OCI-LY1 (cell line): ENCODE results near the gene KPNA1.

ENCODE experiments used
- H2AFZ ChIP-seq: fragments of 200-600 bp; sonication (generic), shearing (Covaris generic); 2 replicates; pipeline ENCODE4 v1.6.0; 2014; ENCODE audit warnings: antibody characterized with exemption, mild to moderate bottlenecking, low read length
- H3F3A ChIP-seq: fragments of 200-600 bp; sonication (generic), shearing (Covaris generic); 2 replicates; pipeline ENCODE4 v1.6.0; 2014; ENCODE audit warnings: mild to moderate bottlenecking, antibody characterized with exemption, low read length, moderate library complexity; ENCODE audit not compliant: insufficient read depth
- H3K27ac ChIP-seq: fragments of 200-600 bp; sonication (generic); 2 replicates; pipeline ENCODE4 v1.5.1; 2014; ENCODE audit warnings: low read length, mixed run types, mild to moderate bottlenecking, low read depth; ENCODE audit not compliant: poor library complexity, severe bottlenecking
- H3K27me3 ChIP-seq: fragments of 200-600 bp; sonication (generic); 2 replicates; pipeline ENCODE4 v1.6.0; 2014; ENCODE audit warnings: antibody characterized with exemption, mild to moderate bottlenecking, low read length, moderate library complexity; ENCODE audit not compliant: insufficient read depth
- H3K36me3 ChIP-seq: fragments of 200-600 bp; sonication (generic); 2 replicates; pipeline ENCODE4 v1.6.1; 2014; ENCODE audit warnings: mild to moderate bottlenecking, antibody characterized with exemption, low read length, moderate library complexity, mixed read lengths; ENCODE audit not compliant: insufficient read depth
- H3K4me1 ChIP-seq: fragments of 200-600 bp; sonication (generic); 2 replicates; pipeline ENCODE4 v1.5.1; 2014; ENCODE audit warnings: mild to moderate bottlenecking, low read length, moderate library complexity; ENCODE audit not compliant: insufficient read depth, severe bottlenecking
- H3K4me2 ChIP-seq: fragments of 200-600 bp; sonication (generic), shearing (Covaris generic); 2 replicates; pipeline ENCODE4 v1.6.1; 2014; ENCODE audit warnings: low read length
- H3K4me3 ChIP-seq: fragments of 200-600 bp; sonication (generic); 2 replicates; pipeline ENCODE4 v1.5.1; 2014; ENCODE audit warnings: low read length, low read depth, mild to moderate bottlenecking, mixed read lengths; ENCODE audit not compliant: poor library complexity, severe bottlenecking
- H3K79me2 ChIP-seq: fragments of 200-600 bp; shearing (Covaris generic); 2 replicates; pipeline ENCODE4 v1.6.1; 2016; ENCODE audit warnings: mixed run types, low read length, mixed read lengths; ENCODE audit not compliant: insufficient read depth
- H3K9ac ChIP-seq: fragments of 200-600 bp; sonication (generic), shearing (Covaris generic); 2 replicates; pipeline ENCODE4 v1.6.1; 2014; ENCODE audit warnings: mild to moderate bottlenecking, low read length, mixed read lengths
- H3K9me2 ChIP-seq: fragments of 200-600 bp; sonication (generic), shearing (Covaris generic); 2 replicates; pipeline ENCODE4 v1.6.1; 2014; ENCODE audit warnings: low read depth, mild to moderate bottlenecking, low read length, mixed read lengths
- H3K9me3 ChIP-seq: fragments of 200-600 bp; shearing (Covaris generic); 2 replicates; pipeline ENCODE4 v1.6.1; 2014; ENCODE audit warnings: low read length, mixed read lengths
- H4K20me1 ChIP-seq: fragments of 200-600 bp; sonication (generic), shearing (Covaris generic); 2 replicates; pipeline ENCODE4 v1.6.0; 2016; ENCODE audit warnings: mild to moderate bottlenecking, low read length; ENCODE audit not compliant: insufficient read depth
- CTCF ChIP-seq: fragments of 200-600 bp; sonication (generic), shearing (Covaris generic); IDR thresholded peaks from 2 replicates; pipeline ENCODE4 v1.5.1; 2017; ENCODE audit warnings: mild to moderate bottlenecking, antibody characterized with exemption, low read length, moderate library complexity, mixed read lengths
- EZH2 ChIP-seq: fragments of 200-600 bp; sonication (generic), shearing (Covaris generic); IDR thresholded peaks from 2 replicates; pipeline ENCODE4 v1.8.0; 2017; ENCODE audit warnings: borderline replicate concordance, mixed run types, mild to moderate bottlenecking, antibody characterized with exemption, low read length, moderate library complexity, mixed read lengths

Gene KPNA1

GRCh38 chr3:122533931-122534334 is 19.2 kb upstream of the KPNA1 start:
- no peaks in the 10 kb centered on the region for H3K36me3 ChIP-seq
- TF ChIP-seq EZH2: no peak
- no peak for TF ChIP-seq CTCF
- no peaks in the 10 kb centered on the region for H3K9me3 ChIP-seq
- no peaks in the 10 kb centered on the region for H3K79me2 ChIP-seq
- no peaks in the 10 kb centered on the region for H3F3A ChIP-seq
- no peaks in the 10 kb centered on the region for H3K9me2 ChIP-seq
- no peak overlapping the region for H3K4me3 ChIP-seq
- H3K4me2 ChIP-seq: no peak overlapping the region
- H3K9ac ChIP-seq: no peak overlapping the region
- no peak overlapping the region for H2AFZ ChIP-seq
- no peaks in the 10 kb centered on the region for H4K20me1 ChIP-seq
- H3K27ac ChIP-seq: no peak overlapping the region
- no peaks in the 10 kb centered on the region for H3K4me1 ChIP-seq
- no peaks in the 10 kb centered on the region for H3K27me3 ChIP-seq

GRCh38 chr3:122533480-122533879 is 18.7 kb upstream of the KPNA1 start:
- H3K9me2 ChIP-seq: no peaks in the 10 kb centered on the region
- H4K20me1 ChIP-seq: no peaks in the 10 kb centered on the region
- H3K27me3 ChIP-seq: no peaks in the 10 kb centered on the region
- no peak overlapping the region for H3K9ac ChIP-seq
- H3K36me3 ChIP-seq: no peaks in the 10 kb centered on the region
- no peaks in the 10 kb centered on the region for H3K79me2 ChIP-seq
- no peak overlapping the region for H3K27ac ChIP-seq
- no peak overlapping the region for H3K4me2 ChIP-seq
- H3K4me1 ChIP-seq: no peaks in the 10 kb centered on the region
- H3K9me3 ChIP-seq: no peaks in the 10 kb centered on the region
- no peak overlapping the region for H2AFZ ChIP-seq
- no peak overlapping the region for H3K4me3 ChIP-seq
- H3F3A ChIP-seq: no peaks in the 10 kb centered on the region
- TF ChIP-seq CTCF (no peak), EZH2 (no peak)

GRCh38 chr3:122530164-122530563 is 15.4 kb upstream of the KPNA1 start:
- no peaks in the 10 kb centered on the region for H3K79me2 ChIP-seq
- no peak for TF ChIP-seq EZH2
- no peak for TF ChIP-seq CTCF
- H3K36me3 ChIP-seq: no peaks in the 10 kb centered on the region
- no peaks in the 10 kb centered on the region for H3K27me3 ChIP-seq
- H3K4me1 ChIP-seq: no peaks in the 10 kb centered on the region
- no peaks in the 10 kb centered on the region for H3F3A ChIP-seq
- no peak overlapping the region for H2AFZ ChIP-seq
- H3K9me3 ChIP-seq: no peaks in the 10 kb centered on the region
- H4K20me1 ChIP-seq: no peaks in the 10 kb centered on the region
- no peak overlapping the region for H3K4me2 ChIP-seq
- H3K9me2 ChIP-seq: no peaks in the 10 kb centered on the region
- no peak overlapping the region for H3K9ac ChIP-seq
- H3K4me3 ChIP-seq: no peak overlapping the region
- no peak overlapping the region for H3K27ac ChIP-seq
